ENCODE data around the gene LRMDA.

The LRMDA gene

GRCh38 chr10:75502389-75502788 lies 71.0 kb downstream of the LRMDA start:
- Histone ChIP-seq H3K9ac (ENCODE audit: low read length) (no peak overlapping the region), H2BK5ac (ENCODE audit: low read length) (no peak overlapping the region), H3K23ac (ENCODE audit: low read length) (no peak overlapping the region), H3K79me1 (ENCODE audit: low read length) (no peaks in the 10 kb centered on the region), H2AK5ac (ENCODE audit: low read length) (no peak overlapping the region), H3K4me2 (ENCODE audit: low read length) (no peak overlapping the region), H3K18ac (ENCODE audit: low read length) (no peak overlapping the region), H3K56ac (ENCODE audit: low read length) (no peak overlapping the region), H4K5ac (ENCODE audit: low read length) (no peak overlapping the region), H3K36me3 (ENCODE audit: control insufficient read depth, insufficient read depth, low read length) (no peaks in the 10 kb centered on the region), H3K79me2 (ENCODE audit: control insufficient read depth, insufficient read depth, low read length) (no peaks in the 10 kb centered on the region), H2BK15ac (replicated peaks; ENCODE audit: low read depth) (no peak overlapping the region), H3K27me3 (ENCODE audit: insufficient read depth, low read length, poor library complexity) (no peaks in the 10 kb centered on the region), H3K4me3 (ENCODE audit: low read length) (no peak overlapping the region), H3K4ac (ENCODE audit: low read depth, low read length) (no peak overlapping the region), H2BK120ac (ENCODE audit: low read depth, low read length) (no peak overlapping the region), H3K4me1 (ENCODE audit: control insufficient read depth, low read depth, low read length) (no peaks in the 10 kb centered on the region), H4K8ac (ENCODE audit: low read depth, low read length) (no peak overlapping the region), H3K27ac (ENCODE audit: low read depth, low read length) (no peak overlapping the region)
- WGBS (ENCODE audit: extremely low coverage, insufficient coverage, low lambda C conversion rate): no CpG with 5 or more reads among the region's 3 CpGs
- DNase-seq: no peak

GRCh38 chr10:75502838-75503237 lies 71.4 kb downstream of the LRMDA start:
- Histone ChIP-seq H3K56ac (ENCODE audit: low read length) (no peak overlapping the region), H3K4ac (ENCODE audit: low read depth, low read length) (no peak overlapping the region), H4K5ac (ENCODE audit: low read length) (no peak overlapping the region)

GRCh38 chr10:75505293-75505692 lies 73.9 kb downstream of the LRMDA start:
- no peak overlapping the region for H3K4me2 ChIP-seq (ENCODE audit: low read length)
- no peak overlapping the region for H2BK120ac ChIP-seq (ENCODE audit: low read depth, low read length)
- no peak overlapping the region for H4K8ac ChIP-seq (ENCODE audit: low read depth, low read length)
- H2BK15ac ChIP-seq (replicated peaks; ENCODE audit: low read depth): no peak overlapping the region
- H3K18ac ChIP-seq (ENCODE audit: low read length): no peak overlapping the region
- no peak overlapping the region for H3K4me3 ChIP-seq (ENCODE audit: low read length)
- H3K4ac ChIP-seq (ENCODE audit: low read depth, low read length): no peak overlapping the region
- DNase-seq: no peak
- no peak overlapping the region for H2AK5ac ChIP-seq (ENCODE audit: low read length)
- no peak overlapping the region for H3K23ac ChIP-seq (ENCODE audit: low read length)
- H4K5ac ChIP-seq (ENCODE audit: low read length): no peak overlapping the region
- H3K27me3 ChIP-seq (ENCODE audit: insufficient read depth, low read length, poor library complexity): no peaks in the 10 kb centered on the region
- H3K56ac ChIP-seq (ENCODE audit: low read length): no peak overlapping the region
- no peaks in the 10 kb centered on the region for H3K79me2 ChIP-seq (ENCODE audit: control insufficient read depth, insufficient read depth, low read length)
- H3K27ac ChIP-seq (ENCODE audit: low read depth, low read length): no peak overlapping the region
- no peaks in the 10 kb centered on the region for H3K36me3 ChIP-seq (ENCODE audit: control insufficient read depth, insufficient read depth, low read length)
- WGBS (ENCODE audit: extremely low coverage, insufficient coverage, low lambda C conversion rate): no CpG with 5 or more reads among the region's 1 CpG
- H3K79me1 ChIP-seq (ENCODE audit: low read length): no peaks in the 10 kb centered on the region
- no peak overlapping the region for H2BK5ac ChIP-seq (ENCODE audit: low read length)
- no peaks in the 10 kb centered on the region for H3K4me1 ChIP-seq (ENCODE audit: control insufficient read depth, low read depth, low read length)
- H3K9ac ChIP-seq (ENCODE audit: low read length): no peak overlapping the region

More at GRCh38 chr10:75502838-75503237, 71.4 kb downstream of the LRMDA start:
- Histone ChIP-seq H3K4me3 (ENCODE audit: low read length) (no peak overlapping the region), H3K4me1 (ENCODE audit: control insufficient read depth, low read depth, low read length) (no peaks in the 10 kb centered on the region), H3K79me1 (ENCODE audit: low read length) (no peaks in the 10 kb centered on the region), H3K23ac (ENCODE audit: low read length) (no peak overlapping the region), H3K27me3 (ENCODE audit: insufficient read depth, low read length, poor library complexity) (no peaks in the 10 kb centered on the region), H2BK5ac (ENCODE audit: low read length) (no peak overlapping the region), H2BK15ac (replicated peaks; ENCODE audit: low read depth) (no peak overlapping the region), H2AK5ac (ENCODE audit: low read length) (no peak overlapping the region), H3K27ac (ENCODE audit: low read depth, low read length) (no peak overlapping the region), H3K4me2 (ENCODE audit: low read length) (no peak overlapping the region), H4K8ac (ENCODE audit: low read depth, low read length) (no peak overlapping the region), H2BK120ac (ENCODE audit: low read depth, low read length) (no peak overlapping the region), H3K18ac (ENCODE audit: low read length) (no peak overlapping the region), H3K79me2 (ENCODE audit: control insufficient read depth, insufficient read depth, low read length) (no peaks in the 10 kb centered on the region), H3K36me3 (ENCODE audit: control insufficient read depth, insufficient read depth, low read length) (no peaks in the 10 kb centered on the region), H3K9ac (ENCODE audit: low read length) (no peak overlapping the region)
- DNase-seq: no peak

- WGBS (ENCODE audit: extremely low coverage, insufficient coverage, low lambda C conversion rate): no CpG with 5 or more reads among the region's 3 CpGs
- no peak for DNase-seq
- H3K4me1 ChIP-seq (ENCODE audit: control insufficient read depth, low read depth, low read length): no peaks in the 10 kb centered on the region
Observed at GRCh38 chr10:75505840-75506506, 74.5 kb downstream of the LRMDA start.

GRCh38 chr10:75506930-75507329 lies 75.5 kb downstream of the LRMDA start:
- no peak overlapping the region for H3K27ac ChIP-seq (ENCODE audit: low read depth, low read length)
- H2BK15ac ChIP-seq (replicated peaks; ENCODE audit: low read depth): no peak overlapping the region
- DNase-seq: no peak
- no peaks in the 10 kb centered on the region for H3K79me2 ChIP-seq (ENCODE audit: control insufficient read depth, insufficient read depth, low read length)
- H3K4ac ChIP-seq (ENCODE audit: low read depth, low read length): no peak overlapping the region
- no peaks in the 10 kb centered on the region for H3K27me3 ChIP-seq (ENCODE audit: insufficient read depth, low read length, poor library complexity)
- no peak overlapping the region for H3K4me2 ChIP-seq (ENCODE audit: low read length)
- no peaks in the 10 kb centered on the region for H3K36me3 ChIP-seq (ENCODE audit: control insufficient read depth, insufficient read depth, low read length)
- H3K9ac ChIP-seq (ENCODE audit: low read length): no peak overlapping the region
- no peak overlapping the region for H3K56ac ChIP-seq (ENCODE audit: low read length)
- no peak overlapping the region for H2BK120ac ChIP-seq (ENCODE audit: low read depth, low read length)
- H3K23ac ChIP-seq (ENCODE audit: low read length): no peak overlapping the region
- no peak overlapping the region for H3K18ac ChIP-seq (ENCODE audit: low read length)
- H3K4me1 ChIP-seq (ENCODE audit: control insufficient read depth, low read depth, low read length): no peaks in the 10 kb centered on the region
- no peak overlapping the region for H4K5ac ChIP-seq (ENCODE audit: low read length)
- no peak overlapping the region for H4K8ac ChIP-seq (ENCODE audit: low read depth, low read length)
- H2BK5ac ChIP-seq (ENCODE audit: low read length): no peak overlapping the region
- no peaks in the 10 kb centered on the region for H3K79me1 ChIP-seq (ENCODE audit: low read length)
- no peak overlapping the region for H3K4me3 ChIP-seq (ENCODE audit: low read length)
- no peak overlapping the region for H2AK5ac ChIP-seq (ENCODE audit: low read length)
- no CpG with 5 or more reads among the region's 4 CpGs for WGBS (ENCODE audit: extremely low coverage, insufficient coverage, low lambda C conversion rate)

More at GRCh38 chr10:75505840-75506506, 74.5 kb downstream of the LRMDA start:
- no peak overlapping the region for H4K5ac ChIP-seq (ENCODE audit: low read length)
- H3K4me2 ChIP-seq (ENCODE audit: low read length): no peak overlapping the region
- no peak overlapping the region for H2BK5ac ChIP-seq (ENCODE audit: low read length)
- H4K8ac ChIP-seq (ENCODE audit: low read depth, low read length): no peak overlapping the region
- H3K23ac ChIP-seq (ENCODE audit: low read length): no peak overlapping the region
- H3K27ac ChIP-seq (ENCODE audit: low read depth, low read length): no peak overlapping the region
- H3K9ac ChIP-seq (ENCODE audit: low read length): no peak overlapping the region
- H3K79me2 ChIP-seq (ENCODE audit: control insufficient read depth, insufficient read depth, low read length): no peaks in the 10 kb centered on the region
- no peak overlapping the region for H3K4ac ChIP-seq (ENCODE audit: low read depth, low read length)
- no peak overlapping the region for H3K4me3 ChIP-seq (ENCODE audit: low read length)
- no peaks in the 10 kb centered on the region for H3K27me3 ChIP-seq (ENCODE audit: insufficient read depth, low read length, poor library complexity)
- H2BK120ac ChIP-seq (ENCODE audit: low read depth, low read length): no peak overlapping the region
- no peaks in the 10 kb centered on the region for H3K36me3 ChIP-seq (ENCODE audit: control insufficient read depth, insufficient read depth, low read length)
- H3K56ac ChIP-seq (ENCODE audit: low read length): no peak overlapping the region
- no peaks in the 10 kb centered on the region for H3K79me1 ChIP-seq (ENCODE audit: low read length)
- no peak overlapping the region for H2AK5ac ChIP-seq (ENCODE audit: low read length)
- no peak overlapping the region for H3K18ac ChIP-seq (ENCODE audit: low read length)
- H2BK15ac ChIP-seq (replicated peaks; ENCODE audit: low read depth): no peak overlapping the region

GRCh38 chr10:75507469-75507868 lies 76.0 kb downstream of the LRMDA start:
- no peak for DNase-seq
- Histone ChIP-seq H3K9ac (ENCODE audit: low read length) (no peak overlapping the region), H3K4me3 (ENCODE audit: low read length) (no peak overlapping the region), H3K23ac (ENCODE audit: low read length) (no peak overlapping the region), H4K5ac (ENCODE audit: low read length) (no peak overlapping the region), H3K79me2 (ENCODE audit: control insufficient read depth, insufficient read depth, low read length) (no peaks in the 10 kb centered on the region), H3K4ac (ENCODE audit: low read depth, low read length) (no peak overlapping the region), H3K4me2 (ENCODE audit: low read length) (no peak overlapping the region), H2AK5ac (ENCODE audit: low read length) (no peak overlapping the region), H3K56ac (ENCODE audit: low read length) (no peak overlapping the region), H3K27me3 (ENCODE audit: insufficient read depth, low read length, poor library complexity) (no peaks in the 10 kb centered on the region), H3K79me1 (ENCODE audit: low read length) (no peaks in the 10 kb centered on the region), H2BK120ac (ENCODE audit: low read depth, low read length) (no peak overlapping the region), H3K18ac (ENCODE audit: low read length) (no peak overlapping the region), H4K8ac (ENCODE audit: low read depth, low read length) (no peak overlapping the region), H2BK15ac (replicated peaks; ENCODE audit: low read depth) (no peak overlapping the region), H2BK5ac (ENCODE audit: low read length) (no peak overlapping the region), H3K27ac (ENCODE audit: low read depth, low read length) (no peak overlapping the region), H3K36me3 (ENCODE audit: control insufficient read depth, insufficient read depth, low read length) (no peaks in the 10 kb centered on the region), H3K4me1 (ENCODE audit: control insufficient read depth, low read depth, low read length) (no peaks in the 10 kb centered on the region)
- WGBS (ENCODE audit: extremely low coverage, insufficient coverage, low lambda C conversion rate): no CpG with 5 or more reads among the region's 3 CpGs
